ENCODE results near the gene TNS3. TPM values are rescaled to one million over a fixed set of nuclear protein-coding genes. Genes with fewer than 3 reads are reported as not detected.
A peak's percentile ranks its signal among the peaks of the same experiment; 100 is the strongest.

The TNS3 gene
- polyA plus RNA-seq, 6 donors from 2014 or later = 1.5 to 6.3 (median 4.8) TPM

DNA sequence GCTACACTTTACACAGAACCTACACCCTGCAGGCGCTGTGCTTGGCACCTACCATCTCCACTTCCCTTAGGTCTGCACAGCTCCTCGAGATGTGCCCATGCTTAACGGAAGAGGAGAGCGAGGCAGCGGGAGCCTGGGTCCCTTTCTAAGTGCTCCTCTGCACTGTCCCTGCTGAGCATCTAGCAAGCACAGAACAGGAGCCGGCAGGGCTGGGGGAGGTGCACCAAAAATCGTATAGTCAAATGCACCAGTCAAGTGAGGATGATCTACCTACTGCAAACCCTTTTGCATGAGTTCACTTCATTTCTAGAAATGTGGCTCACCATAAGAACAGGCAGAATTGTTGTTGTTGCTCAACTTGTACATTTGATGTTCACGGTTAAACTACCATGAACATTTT, 267.7 kb downstream of the TNS3 start:
- H3K27ac Mint-ChIP-seq = peak overlapping the region in 1 of 6 donors; percentile 73
- ATAC-seq (ENCODE audit: low read depth in 2 of 2) = no peak

DNA sequence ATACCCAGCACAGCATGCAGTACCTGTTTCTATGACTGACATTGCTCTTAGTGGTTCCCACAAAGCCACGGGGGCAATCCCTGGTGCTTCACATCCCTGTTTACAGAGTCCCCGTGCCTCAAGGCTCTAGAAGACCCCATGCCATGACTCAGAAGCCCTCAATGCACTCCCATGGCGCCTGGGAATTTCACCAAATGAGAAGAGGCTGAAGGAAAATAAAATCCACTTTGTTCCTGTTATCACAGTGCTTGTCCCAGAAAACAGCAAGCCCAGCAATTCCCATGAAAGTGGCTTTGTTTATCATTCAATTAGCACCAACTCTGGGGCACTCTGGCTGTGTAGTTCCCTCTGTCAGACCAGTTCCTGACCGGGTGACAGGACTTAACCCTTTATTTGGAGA, 268.3 kb downstream of the TNS3 start:
- Mint-ChIP-seq H3K27ac (no peak overlapping the region), H3K9me3 (peaks cover 8 to 32% (median 14%) of the 10 kb centered on the region in 7 donors), H3K36me3 (peaks cover 19 to 28% of the 10 kb centered on the region in 2 donors), H3K4me3 (no peak overlapping the region), H3K27me3 (no peaks in the 10 kb centered on the region), H3K4me1 (peaks cover 0 to 7% (median 0%) of the 10 kb centered on the region in 3 donors)
- DNase-seq = no peak
- no peak for ATAC-seq (ENCODE audit: low read depth in 2 of 2)

More for the DNA sequence above, 267.7 kb downstream of the TNS3 start:
- Mint-ChIP-seq H3K4me3 (no peak overlapping the region), H3K4me1 (peaks cover 0 to 7% (median 0%) of the 10 kb centered on the region in 3 donors), H3K9me3 (peaks cover 4 to 25% (median 10%) of the 10 kb centered on the region in 7 donors), H3K36me3 (peaks cover 12 to 21% of the 10 kb centered on the region in 2 donors), H3K27me3 (no peaks in the 10 kb centered on the region)
- no peak for DNase-seq

DNA sequence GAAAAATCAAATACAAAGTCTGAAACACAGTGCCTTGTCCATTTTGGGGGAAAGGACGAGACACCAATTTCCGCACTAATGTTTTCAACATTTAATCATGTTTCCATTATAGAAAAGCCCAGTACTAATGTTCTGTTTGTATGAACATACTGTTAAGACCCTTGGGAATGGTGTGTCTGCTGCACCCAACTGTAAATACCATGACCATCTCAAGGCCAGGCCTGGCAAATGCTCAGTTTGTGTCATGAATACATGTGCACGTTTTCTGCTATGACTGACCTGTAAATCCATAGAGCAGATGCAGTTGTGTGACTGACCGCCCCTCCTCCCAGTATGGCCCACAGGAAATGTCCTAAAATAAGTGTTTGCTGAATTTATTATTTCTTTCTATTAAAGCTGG, 270.0 kb downstream of the TNS3 start:
- H3K36me3 Mint-ChIP-seq = peaks cover 24 to 25% of the 10 kb centered on the region in 2 donors
- no peak for DNase-seq
- H3K27ac Mint-ChIP-seq = no peak overlapping the region

DNA sequence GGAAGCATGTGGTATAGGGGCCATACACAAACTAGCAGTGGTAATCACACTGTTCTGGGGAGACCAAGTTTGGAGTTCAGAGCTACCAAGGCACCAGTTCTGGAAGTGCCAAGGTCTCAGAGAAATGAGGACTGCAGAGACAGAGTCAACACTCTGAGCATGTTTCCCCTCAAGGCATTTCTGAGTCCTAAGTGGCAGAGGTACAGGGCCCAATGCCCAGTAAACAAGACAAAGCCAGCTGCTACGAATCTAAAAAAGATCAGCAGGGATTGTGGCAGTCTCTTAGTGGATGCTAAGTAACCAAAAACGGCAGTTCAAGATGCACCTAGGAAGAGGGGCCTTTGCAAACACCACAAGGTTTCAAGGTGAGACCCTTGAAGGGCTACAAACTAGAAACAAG, 271.9 kb downstream of the TNS3 start:
- no peaks in the 10 kb centered on the region for H3K4me1 Mint-ChIP-seq

More for the DNA sequence above, 270.0 kb downstream of the TNS3 start:
- Mint-ChIP-seq H3K9me3 (peaks cover 8 to 41% (median 17%) of the 10 kb centered on the region in 7 donors), H3K4me3 (no peak overlapping the region), H3K4me1 (peaks cover 0 to 3% (median 0%) of the 10 kb centered on the region in 3 donors), H3K27me3 (no peaks in the 10 kb centered on the region)
- ATAC-seq (ENCODE audit: low read depth in 2 of 2) = no peak

DNA sequence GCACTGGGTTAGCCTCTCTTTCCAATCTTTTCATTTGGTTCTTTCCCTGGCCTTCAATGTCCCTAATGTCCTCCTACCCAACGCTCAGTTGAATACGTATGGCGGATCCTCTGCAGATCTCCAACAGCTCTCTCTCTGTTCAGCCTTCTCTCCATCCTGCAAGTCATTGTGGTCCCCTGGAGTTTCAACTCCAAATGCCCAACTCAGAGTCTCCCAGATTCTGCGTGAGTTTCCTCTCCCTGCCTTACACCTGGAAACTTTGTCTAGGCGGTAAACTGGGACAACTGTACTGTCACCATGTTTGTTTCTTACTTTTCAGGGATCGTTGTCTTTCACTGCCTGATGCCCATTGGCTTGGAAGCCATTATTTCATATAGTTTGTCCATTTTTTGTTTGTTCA, 273.1 kb downstream of the TNS3 start:
- Mint-ChIP-seq H3K36me3 (peaks cover 24 to 25% of the 10 kb centered on the region in 2 donors), H3K27me3 (no peaks in the 10 kb centered on the region), H3K4me1 (no peaks in the 10 kb centered on the region), H3K27ac (peak overlapping the region in 1 of 6 donors; percentile 78), H3K9me3 (peaks cover 8 to 41% (median 17%) of the 10 kb centered on the region in 7 donors), H3K4me3 (no peak overlapping the region)
- ATAC-seq (ENCODE audit: low read depth in 2 of 2) (no peak), DNase-seq (no peak)

More for the DNA sequence above, 271.9 kb downstream of the TNS3 start:
- no peak for DNase-seq
- peak overlapping the region in 1 of 8 donors; percentile 47 for H3K4me3 Mint-ChIP-seq
- H3K27me3 Mint-ChIP-seq = no peaks in the 10 kb centered on the region
- H3K27ac Mint-ChIP-seq = no peak overlapping the region
- H3K9me3 Mint-ChIP-seq = peaks cover 8 to 41% (median 17%) of the 10 kb centered on the region in 7 donors
- ATAC-seq (ENCODE audit: low read depth in 2 of 2) = no peak
- H3K36me3 Mint-ChIP-seq = peaks cover 24 to 25% of the 10 kb centered on the region in 2 donors

DNA sequence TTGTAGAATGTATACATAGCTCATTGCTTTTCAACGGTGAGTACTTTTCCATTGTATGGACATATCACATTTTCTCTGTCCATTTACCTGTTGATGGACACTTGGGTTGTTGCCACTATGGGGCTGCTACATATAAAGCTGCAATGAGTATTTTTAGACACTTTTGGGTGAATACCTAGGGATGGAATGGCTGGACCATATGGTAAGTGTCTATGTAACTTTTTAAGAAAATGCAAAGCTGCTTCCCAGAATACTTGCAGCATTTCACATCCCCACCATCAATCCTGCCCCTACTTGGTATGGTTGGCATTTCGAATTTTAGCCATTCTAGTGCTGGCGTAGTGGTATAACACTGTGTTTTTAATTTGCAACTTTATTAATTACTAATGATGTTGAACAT, 274.6 kb downstream of the TNS3 start:
- ATAC-seq (ENCODE audit: low read depth in 2 of 2) (no peak), DNase-seq (no peak)
- no peaks in the 10 kb centered on the region for H3K27me3 Mint-ChIP-seq
- H3K36me3 Mint-ChIP-seq = peaks cover 19 to 27% of the 10 kb centered on the region in 2 donors
- no peak overlapping the region for H3K4me3 Mint-ChIP-seq
- no peaks in the 10 kb centered on the region for H3K4me1 Mint-ChIP-seq
- H3K9me3 Mint-ChIP-seq = peaks cover 8 to 41% (median 17%) of the 10 kb centered on the region in 7 donors
- H3K27ac Mint-ChIP-seq = no peak overlapping the region

DNA sequence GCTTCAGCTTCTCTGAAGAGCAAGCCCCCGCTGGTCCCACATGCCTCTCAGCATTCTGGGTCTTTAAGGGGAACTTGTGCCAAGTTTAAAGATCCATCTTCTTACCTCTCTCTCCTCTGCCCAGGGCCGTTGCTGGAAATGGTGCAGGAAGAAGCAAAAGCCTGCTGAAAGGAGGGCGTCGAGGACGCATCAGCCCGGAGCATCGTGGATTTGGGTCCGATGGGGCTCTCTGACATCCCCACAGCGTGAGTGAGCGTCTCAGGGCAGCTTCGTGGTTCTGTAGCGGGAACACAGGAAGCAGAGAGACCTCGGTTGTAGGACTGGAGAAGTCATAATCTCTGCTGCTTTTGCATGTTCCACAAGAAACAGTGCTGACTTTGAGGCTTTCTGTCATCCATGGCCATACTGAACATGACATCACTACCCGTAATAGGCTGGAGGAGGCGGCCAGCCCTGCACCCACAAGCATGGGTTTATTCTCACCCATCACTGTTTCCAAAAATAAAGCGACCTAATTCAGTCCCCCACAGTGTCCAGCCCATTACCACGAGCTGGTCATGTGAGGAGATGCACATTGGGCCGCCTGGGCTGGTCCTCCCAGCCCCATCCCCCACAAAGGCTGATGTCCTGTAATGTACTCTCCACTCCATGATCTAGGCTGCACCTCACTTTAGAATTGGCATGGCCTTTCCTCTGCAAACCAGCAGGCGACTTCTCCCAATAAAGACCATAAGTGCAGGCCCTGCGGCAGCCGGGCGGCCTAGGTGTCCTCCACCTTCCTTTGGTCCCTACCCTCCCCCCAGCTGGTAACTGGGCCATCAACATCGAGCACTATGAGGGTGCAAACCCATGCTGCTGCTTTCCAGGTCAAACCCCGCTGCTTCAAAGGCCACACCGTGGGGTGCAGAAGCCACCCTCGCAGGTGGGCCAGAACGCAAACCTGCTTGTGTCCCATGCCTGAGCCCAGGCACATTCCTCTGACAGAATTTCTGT, 276.9 kb downstream of the TNS3 start:
- DNase-seq (no peak), ATAC-seq (ENCODE audit: low read depth in 2 of 2) (no peak)
- Mint-ChIP-seq H3K9me3 (peaks cover 6 to 23% (median 8%) of the 10 kb centered on the region in 7 donors), H3K4me3 (no peak overlapping the region), H3K4me1 (no peaks in the 10 kb centered on the region), H3K27me3 (no peaks in the 10 kb centered on the region), H3K27ac (no peak overlapping the region), H3K36me3 (peaks cover 19 to 37% of the 10 kb centered on the region in 2 donors)

DNA sequence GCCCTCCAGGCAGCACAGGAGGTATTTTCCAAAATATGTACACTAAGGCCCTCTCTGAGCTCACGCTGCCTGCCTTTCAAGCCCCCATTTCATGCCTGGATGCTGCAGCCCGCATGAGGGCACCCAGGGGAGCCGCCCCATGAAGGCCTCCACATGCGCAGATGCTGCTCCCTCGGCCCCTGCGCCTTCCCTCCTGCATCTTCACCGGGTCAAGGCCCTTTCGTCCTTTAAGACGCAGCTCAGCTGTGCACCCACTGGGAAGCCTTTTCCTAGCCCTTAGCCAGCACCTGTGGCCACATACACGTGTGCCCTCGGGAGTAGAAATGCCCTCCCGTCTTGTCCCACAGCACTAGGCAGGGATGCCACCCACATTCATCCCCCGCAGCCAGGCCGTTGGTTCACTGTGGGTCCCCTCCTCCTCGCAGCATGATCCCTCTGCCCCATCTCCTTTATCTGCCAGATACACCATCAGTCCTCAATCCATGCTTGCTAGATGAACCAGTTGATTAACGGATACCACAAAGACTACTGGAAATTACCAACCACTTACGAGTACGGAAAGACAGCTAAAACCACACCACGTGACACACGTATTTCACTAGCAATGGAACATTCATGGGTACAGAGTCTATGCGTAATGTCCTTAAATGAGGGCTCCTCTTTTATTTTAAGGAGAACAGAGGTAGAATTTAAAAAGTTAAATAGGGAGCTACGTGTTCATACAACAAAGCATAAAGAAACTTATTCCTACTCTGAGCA, 278.0 kb downstream of the TNS3 start:
- Mint-ChIP-seq H3K36me3 (peaks cover 9 to 26% of the 10 kb centered on the region in 2 donors), H3K4me3 (no peak overlapping the region), H3K4me1 (no peaks in the 10 kb centered on the region), H3K27me3 (no peaks in the 10 kb centered on the region), H3K27ac (peak overlapping the region in 1 of 6 donors; percentile 42), H3K9me3 (peaks cover 0 to 12% (median 5%) of the 10 kb centered on the region in 7 donors)
- no peak for ATAC-seq (ENCODE audit: low read depth in 2 of 2)
- DNase-seq = no peak

DNA sequence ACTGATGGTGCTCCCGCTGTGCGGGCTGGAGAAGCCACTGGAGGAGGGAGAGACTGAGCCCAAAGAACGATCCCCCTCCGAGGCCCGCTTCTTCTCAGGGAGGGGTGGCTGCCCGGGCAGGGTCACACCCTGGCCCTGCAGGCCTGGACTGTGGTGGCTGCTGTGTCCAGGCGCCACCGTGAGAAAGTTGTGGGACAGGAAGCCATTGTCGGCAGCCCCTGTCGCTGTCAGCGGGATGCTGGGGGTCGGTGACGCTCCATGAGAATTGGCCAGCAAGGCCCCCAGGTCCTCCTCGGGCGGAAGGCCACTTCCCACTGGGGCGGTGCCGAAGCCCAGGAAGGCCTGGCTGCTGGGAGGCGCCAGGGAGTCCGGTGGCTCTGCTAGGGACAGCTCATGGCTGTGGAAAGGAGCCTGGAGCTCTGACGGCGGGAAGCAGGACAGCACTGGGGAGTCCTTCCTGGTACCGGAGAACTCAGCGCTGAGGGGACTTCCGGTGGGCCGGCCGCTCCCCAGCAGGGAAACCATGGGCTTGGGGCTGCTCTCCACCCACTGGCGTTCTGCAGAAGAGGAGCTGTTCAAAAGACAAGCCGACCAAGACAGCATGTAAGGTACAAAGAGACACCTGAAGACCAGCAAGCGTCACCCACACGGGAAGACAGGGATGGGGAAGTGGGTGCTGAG, 278.8 kb downstream of the TNS3 start:
- Mint-ChIP-seq H3K36me3 (peaks cover 2 to 19% of the 10 kb centered on the region in 2 donors), H3K27me3 (no peaks in the 10 kb centered on the region), H3K4me3 (no peak overlapping the region), H3K9me3 (peaks cover 0 to 5% (median 0%) of the 10 kb centered on the region in 7 donors), H3K4me1 (no peaks in the 10 kb centered on the region), H3K27ac (no peak overlapping the region)
- ATAC-seq (ENCODE audit: low read depth in 2 of 2) (no peak), DNase-seq (no peak)

DNA sequence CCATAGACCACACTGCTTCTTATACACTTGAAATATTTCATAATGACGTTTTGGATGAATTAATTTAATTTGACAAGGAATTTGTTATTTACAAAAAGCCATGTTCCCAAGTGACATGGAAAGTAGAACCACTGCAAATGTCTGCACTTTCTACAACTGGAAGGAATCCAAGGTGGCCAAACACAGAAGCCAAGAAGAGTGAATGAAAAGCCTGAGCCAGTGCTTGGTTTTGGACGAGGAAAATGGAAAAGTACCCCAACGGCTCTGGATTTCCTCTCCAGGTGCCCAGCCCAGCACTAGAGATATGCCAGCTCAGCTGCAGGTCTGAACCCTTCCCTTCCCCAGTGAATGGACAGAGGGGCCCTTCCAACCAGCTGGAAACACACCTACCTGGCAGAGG, 279.4 kb downstream of the TNS3 start:
- no peaks in the 10 kb centered on the region for H3K4me1 Mint-ChIP-seq
- H3K4me3 Mint-ChIP-seq = no peak overlapping the region
- peaks cover 0 to under 1% (median 0%) of the 10 kb centered on the region in 7 donors for H3K9me3 Mint-ChIP-seq
- DNase-seq = no peak
- H3K36me3 Mint-ChIP-seq = peaks cover 0 to 14% of the 10 kb centered on the region in 2 donors
- ATAC-seq (ENCODE audit: low read depth in 2 of 2) = no peak
- no peaks in the 10 kb centered on the region for H3K27me3 Mint-ChIP-seq
- H3K27ac Mint-ChIP-seq = no peak overlapping the region

DNA sequence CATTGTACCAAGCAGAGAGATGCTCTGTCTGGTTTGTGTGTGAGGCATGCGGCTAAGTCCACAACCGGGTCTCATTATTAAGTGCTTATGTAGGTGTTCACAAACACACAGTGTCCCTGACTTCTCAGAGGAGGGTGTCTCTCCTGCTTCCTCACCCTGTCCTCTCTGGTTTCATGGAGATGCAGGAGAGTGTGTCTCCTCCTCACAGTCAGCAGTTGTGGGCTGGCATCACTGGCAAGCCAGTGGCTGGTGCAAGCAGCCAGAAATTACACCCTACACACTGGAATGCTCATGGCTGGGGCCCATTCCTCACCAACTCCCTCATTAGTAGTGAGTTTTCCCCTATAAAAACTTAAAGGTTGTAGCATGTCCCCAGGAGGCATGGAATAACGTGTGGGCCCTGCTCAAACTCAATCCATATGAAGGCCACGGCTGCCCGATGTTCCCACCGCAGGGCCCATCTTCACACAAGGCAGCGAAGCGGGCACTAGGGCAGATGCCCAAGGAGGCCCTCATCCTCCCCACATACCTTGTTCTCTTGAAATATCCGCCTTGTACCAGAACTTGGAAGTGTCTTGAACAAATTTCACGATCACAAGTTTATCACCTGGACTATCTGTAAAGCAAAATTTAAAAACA, 280.1 kb downstream of the TNS3 start:
- no peak for ATAC-seq (ENCODE audit: low read depth in 2 of 2)
- Mint-ChIP-seq H3K27me3 (no peaks in the 10 kb centered on the region), H3K36me3 (peaks cover 0 to 14% of the 10 kb centered on the region in 2 donors), H3K4me3 (no peak overlapping the region), H3K27ac (no peak overlapping the region), H3K4me1 (no peaks in the 10 kb centered on the region), H3K9me3 (no peaks in the 10 kb centered on the region)
- no peak for DNase-seq

DNA sequence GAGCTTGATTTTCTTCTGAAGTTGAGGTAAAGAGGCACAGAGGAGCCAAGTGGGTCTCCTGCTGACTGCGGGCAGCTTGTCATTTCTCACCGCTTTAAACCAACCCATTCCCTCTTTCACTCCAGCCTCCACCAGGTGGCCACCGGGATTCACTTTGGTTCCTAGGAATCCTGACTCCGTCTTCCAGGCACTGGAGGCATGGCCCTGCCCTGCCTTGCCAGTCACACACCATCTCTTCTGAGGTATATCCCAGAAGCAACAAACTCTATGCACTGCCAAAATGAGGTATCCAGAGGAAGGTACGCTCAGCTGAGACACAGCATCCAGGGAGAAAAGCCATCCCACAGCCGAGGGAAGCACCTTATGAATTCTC, 280.8 kb downstream of the TNS3 start:
- no peaks in the 10 kb centered on the region for H3K9me3 Mint-ChIP-seq
- no peak overlapping the region for H3K4me3 Mint-ChIP-seq
- ATAC-seq (ENCODE audit: low read depth in 2 of 2) (no peak), DNase-seq (no peak)
- H3K4me1 Mint-ChIP-seq = peaks cover 0 to 2% (median 0%) of the 10 kb centered on the region in 3 donors
- no peaks in the 10 kb centered on the region for H3K27me3 Mint-ChIP-seq
- H3K27ac Mint-ChIP-seq = no peak overlapping the region
- H3K36me3 Mint-ChIP-seq = peaks cover 0 to 14% of the 10 kb centered on the region in 2 donors

All from naive B cell (primary cell).